CD4-positive, CD25-positive, alpha-beta regulatory T cell (primary cell): ENCODE measurements around the gene CHCHD3. TPM values are rescaled to one million over a fixed set of nuclear protein-coding genes. Genes with fewer than 3 reads are reported as not detected.

Experiments
- ATAC-seq, 2 donors: fragments of 150-1000 bp; cut with Tn5 transposase; one replicate each; pipeline ENCODE4 v1.10.0; 2021; ENCODE audit warnings: low read depth in 2 of 2, moderate number of reproducible peaks in 2 of 2, moderate library complexity in 1 of 2
- DNase-seq, 3 donors: peaks; one replicate each; pipeline versions ENCODE4 v3.0.0 to v3.0.0-alpha.2; 2012 to 2022; ENCODE audit warnings: mixed read lengths in 1 of 3
- H3K27ac ChIP-seq: one replicate; pipeline ENCODE4 v1.7.0; 2013; ENCODE audit warnings: mild to moderate bottlenecking, low read length; ENCODE audit not compliant: insufficient read depth, poor library complexity, severe bottlenecking
- H3K27me3 ChIP-seq: one replicate; pipeline ENCODE4 v1.7.0; 2013; ENCODE audit warnings: low read length; ENCODE audit not compliant: control insufficient read depth, insufficient read depth
- H3K36me3 ChIP-seq: one replicate; pipeline ENCODE4 v1.7.0; 2013; ENCODE audit warnings: mild to moderate bottlenecking, low read length, moderate library complexity; ENCODE audit not compliant: control insufficient read depth, insufficient read depth
- H3K4me1 ChIP-seq: 2 replicates; pipeline ENCODE4 v1.7.0; 2013; ENCODE audit warnings: mild to moderate bottlenecking, low read length; ENCODE audit not compliant: insufficient read depth, control insufficient read depth, poor library complexity, severe bottlenecking
- H3K4me3 ChIP-seq: one replicate; pipeline ENCODE4 v1.7.0; 2013; ENCODE audit warnings: low read depth, mild to moderate bottlenecking, low read length, moderate library complexity
- H3K9me3 ChIP-seq, 2 experiments: 1 replicate in 1 of 2; 2 replicates in 1 of 2; pipeline ENCODE4 v1.7.0; 2013; ENCODE audit warnings: low read length in 2 of 2, mild to moderate bottlenecking in 1 of 2, moderate library complexity in 1 of 2; ENCODE audit not compliant: control insufficient read depth in 2 of 2
- H3K27ac Mint-ChIP-seq, 3 donors: one replicate each; pipeline ENCODE4 v1.8.0; 2020 to 2022; ENCODE audit warnings: mild to moderate bottlenecking in 3 of 3, mixed read lengths in 3 of 3, moderate library complexity in 2 of 3
- H3K27me3 Mint-ChIP-seq: one replicate; pipeline ENCODE4 v1.8.0; 2022; ENCODE audit warnings: mild to moderate bottlenecking, mixed read lengths
- H3K36me3 Mint-ChIP-seq: one replicate; pipeline ENCODE4 v1.8.0; 2020; ENCODE audit warnings: mixed read lengths
- H3K4me1 Mint-ChIP-seq, 4 donors: one replicate each; pipeline ENCODE4 v1.8.0; 2020 to 2022; ENCODE audit warnings: mixed read lengths in 4 of 4, mild to moderate bottlenecking in 1 of 4
- H3K4me3 Mint-ChIP-seq, 4 donors: one replicate each; pipeline ENCODE4 v1.8.0; 2020 to 2022; ENCODE audit warnings: mild to moderate bottlenecking in 4 of 4, mixed read lengths in 4 of 4, moderate library complexity in 3 of 4
- H3K9me3 Mint-ChIP-seq, 7 donors: one replicate each; pipeline ENCODE4 v1.8.0; 2020 to 2022; ENCODE audit warnings: mixed read lengths in 7 of 7, mild to moderate bottlenecking in 3 of 7, moderate library complexity in 2 of 7
- polyA plus RNA-seq, 4 donors: library from polyadenylated mRNA; unstranded; fragments of 300-500 nt; fragmentation: Illumina TruSeq; gene quantifications; one replicate each; pipeline ENCODE4 v1.2.3, GENCODE V29; 2021
- total RNA-seq: library from RNA; stranded (reverse); gene quantifications from one replicate; pipeline ENCODE4 v1.2.3, GENCODE V29; 2022

CHCHD3 gene
- total and polyA plus RNA-seq, 5 donors from 2014 or later, result 31.5 to 63.2 (median 43.3) TPM

DNA sequence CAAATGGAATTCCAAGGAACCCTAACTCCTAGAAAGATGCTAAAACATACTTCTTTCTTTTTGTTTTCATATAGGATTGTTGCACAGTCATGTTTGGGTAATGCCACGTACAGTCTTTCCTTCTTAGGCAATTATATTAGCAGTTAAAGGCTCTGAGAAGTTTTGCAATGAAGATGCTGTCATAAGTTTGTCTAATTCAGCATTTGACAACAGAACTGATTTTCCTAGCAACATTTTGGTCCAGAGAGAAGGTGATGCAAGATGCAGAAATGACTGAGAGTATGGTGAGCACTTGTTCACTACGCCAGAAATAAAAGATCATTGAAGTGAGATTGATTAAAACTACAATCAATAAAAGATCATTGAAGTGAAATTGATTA, 321.7 kb downstream of the CHCHD3 start:
- H3K27me3 Mint-ChIP-seq, result peaks cover 8% of the 10 kb centered on the region
- H3K4me1 Mint-ChIP-seq, result peaks cover 0 to 10% (median 4%) of the 10 kb centered on the region in 4 donors
- no peak overlapping the region for H3K4me3 Mint-ChIP-seq
- no peaks in the 10 kb centered on the region for H3K36me3 ChIP-seq
- DNase-seq (no peak), ATAC-seq (no peak)
- no peaks in the 10 kb centered on the region for H3K4me1 ChIP-seq
- no peaks in the 10 kb centered on the region for H3K36me3 Mint-ChIP-seq
- no peaks in the 10 kb centered on the region for H3K27me3 ChIP-seq
- H3K27ac ChIP-seq, result no peak overlapping the region
- H3K4me3 ChIP-seq, result no peak overlapping the region
- no peak overlapping the region for H3K27ac Mint-ChIP-seq
- H3K9me3 ChIP-seq, result no peaks in the 10 kb centered on the region
- H3K9me3 Mint-ChIP-seq, result peaks cover 0 to 2% (median 0%) of the 10 kb centered on the region in 7 donors

DNA sequence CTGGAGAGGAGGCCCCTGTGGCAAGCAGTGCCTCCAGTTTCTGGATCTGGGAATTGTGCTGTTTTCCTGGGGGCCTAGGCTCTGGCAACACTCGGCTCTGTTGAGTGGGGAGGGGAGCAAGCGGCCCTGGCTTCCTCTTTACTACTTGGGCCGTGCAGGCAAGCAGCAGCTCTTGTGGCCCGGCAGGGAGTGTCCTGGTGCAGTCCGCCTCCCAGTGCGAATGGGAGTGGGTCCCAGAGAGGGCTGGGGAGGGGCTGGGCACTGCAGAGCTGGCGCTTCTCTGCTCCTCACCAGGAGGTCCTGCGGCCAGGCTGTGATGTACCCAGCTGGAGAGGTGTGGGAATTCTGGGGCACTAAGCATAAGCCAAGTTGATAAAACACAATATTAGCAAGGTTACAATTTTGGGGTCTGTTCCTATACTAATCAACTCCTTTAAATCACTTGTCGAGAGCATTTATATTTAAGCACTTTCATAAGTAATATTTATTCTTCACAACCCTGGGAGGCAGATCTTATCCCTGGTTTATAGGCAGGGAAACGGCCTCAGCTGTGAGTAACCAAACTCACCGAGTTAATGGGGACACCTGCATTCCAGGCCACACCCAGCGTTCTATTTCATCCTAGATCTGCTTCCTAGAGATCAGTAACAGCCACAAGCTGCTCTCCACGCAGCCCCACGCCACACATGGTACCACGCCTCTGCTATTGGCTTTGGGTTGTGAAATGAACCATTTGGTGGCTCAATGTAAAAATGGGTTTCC, 322.2 kb downstream of the CHCHD3 start:
- Histone ChIP-seq H3K27ac (no peak overlapping the region), H3K4me3 (no peak overlapping the region), H3K4me1 (no peaks in the 10 kb centered on the region), H3K36me3 (no peaks in the 10 kb centered on the region), H3K9me3 (no peaks in the 10 kb centered on the region), H3K27me3 (no peaks in the 10 kb centered on the region)
- H3K4me1 Mint-ChIP-seq, result peaks cover 0 to 10% (median 4%) of the 10 kb centered on the region in 4 donors
- ATAC-seq (no peak), DNase-seq (no peak)
- no peak overlapping the region for H3K27ac Mint-ChIP-seq
- H3K4me3 Mint-ChIP-seq, result no peak overlapping the region
- H3K36me3 Mint-ChIP-seq, result no peaks in the 10 kb centered on the region
- peaks cover 4% of the 10 kb centered on the region for H3K27me3 Mint-ChIP-seq
- peaks cover 0 to 2% (median 0%) of the 10 kb centered on the region in 7 donors for H3K9me3 Mint-ChIP-seq

DNA sequence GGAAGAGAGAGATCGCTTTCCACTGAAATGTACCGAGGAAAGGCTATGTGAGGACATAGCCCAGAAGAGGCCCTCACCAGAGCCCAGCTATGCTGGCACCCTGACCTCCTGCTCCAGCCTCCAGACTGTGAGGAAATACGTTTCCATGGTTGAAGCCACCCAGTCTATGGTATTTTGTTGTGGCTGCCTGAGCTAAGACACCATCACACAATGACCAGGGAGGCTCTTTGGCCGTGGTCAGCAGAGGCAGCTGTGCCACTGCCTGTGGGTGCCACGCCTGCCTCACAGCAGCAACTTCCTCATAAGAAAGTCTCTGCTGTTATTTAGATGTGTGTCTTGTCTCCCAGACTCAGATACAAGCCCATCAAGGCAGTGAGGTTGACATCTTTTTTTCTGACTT, 322.9 kb downstream of the CHCHD3 start:
- no peak overlapping the region for H3K4me3 Mint-ChIP-seq
- peaks cover 0 to 10% (median 4%) of the 10 kb centered on the region in 4 donors for H3K4me1 Mint-ChIP-seq
- Histone ChIP-seq H3K4me3 (no peak overlapping the region), H3K27ac (no peak overlapping the region), H3K4me1 (no peaks in the 10 kb centered on the region), H3K9me3 (no peaks in the 10 kb centered on the region), H3K27me3 (no peaks in the 10 kb centered on the region), H3K36me3 (no peaks in the 10 kb centered on the region)
- no peaks in the 10 kb centered on the region for H3K36me3 Mint-ChIP-seq
- DNase-seq (no peak), ATAC-seq (no peak)
- H3K27me3 Mint-ChIP-seq, result peaks cover 4% of the 10 kb centered on the region
- H3K27ac Mint-ChIP-seq, result no peak overlapping the region
- peaks cover 0 to 2% (median 0%) of the 10 kb centered on the region in 7 donors for H3K9me3 Mint-ChIP-seq

DNA sequence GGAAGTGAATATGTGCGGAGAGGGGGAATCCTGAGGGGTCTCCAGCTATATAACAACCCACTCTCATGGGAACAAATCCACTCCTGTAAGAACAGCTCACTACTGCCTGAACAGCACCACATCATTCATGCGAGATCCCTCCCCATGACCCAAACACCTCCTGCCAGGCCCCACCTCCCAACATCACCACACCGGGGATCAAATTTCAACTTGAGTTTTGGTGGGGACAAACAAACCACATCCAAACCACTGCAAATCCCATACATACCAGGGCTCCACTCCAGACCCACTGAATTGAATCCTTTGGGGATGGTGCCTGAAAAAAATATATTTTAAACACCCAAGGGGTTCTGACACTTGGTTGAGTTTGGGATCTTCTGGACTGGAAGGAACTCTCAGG, 324.1 kb downstream of the CHCHD3 start:
- no peaks in the 10 kb centered on the region for H3K9me3 ChIP-seq
- no peaks in the 10 kb centered on the region for H3K36me3 Mint-ChIP-seq
- no peaks in the 10 kb centered on the region for H3K27me3 ChIP-seq
- H3K36me3 ChIP-seq, result no peaks in the 10 kb centered on the region
- no peak overlapping the region for H3K4me3 Mint-ChIP-seq
- no peak overlapping the region for H3K27ac Mint-ChIP-seq
- H3K4me1 ChIP-seq, result no peaks in the 10 kb centered on the region
- H3K27me3 Mint-ChIP-seq, result peaks cover 4% of the 10 kb centered on the region
- H3K9me3 Mint-ChIP-seq, result peaks cover 0 to 2% (median 0%) of the 10 kb centered on the region in 7 donors
- no peak overlapping the region for H3K4me3 ChIP-seq
- no peak overlapping the region for H3K27ac ChIP-seq
- no peak for DNase-seq
- peaks cover 0 to 10% (median 4%) of the 10 kb centered on the region in 4 donors for H3K4me1 Mint-ChIP-seq
- ATAC-seq, result no peak

DNA sequence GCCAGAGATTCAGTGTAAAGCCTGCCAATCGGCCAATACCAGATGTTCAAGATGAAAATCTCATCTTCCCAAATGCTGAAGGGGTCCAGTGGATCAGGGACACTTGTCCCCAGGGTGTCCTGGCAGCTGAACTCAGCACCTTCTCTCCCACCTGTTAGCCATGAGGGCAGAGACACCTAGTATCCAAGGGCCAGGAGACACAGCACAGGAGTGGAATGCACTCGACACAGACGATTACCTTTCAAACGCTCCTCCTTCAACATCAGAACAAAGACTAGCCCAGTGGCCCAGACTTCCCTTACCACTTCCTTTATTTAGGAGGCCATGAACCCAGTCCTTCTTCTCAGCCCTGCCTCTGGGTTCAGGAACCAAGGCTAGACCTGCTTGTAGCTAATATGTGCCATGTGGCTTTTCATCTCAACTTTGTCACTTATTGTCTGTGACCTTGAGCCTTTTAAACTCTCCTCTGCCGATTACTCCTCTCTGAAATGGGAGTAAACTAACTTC, 325.4 kb downstream of the CHCHD3 start:
- Histone ChIP-seq H3K36me3 (no peaks in the 10 kb centered on the region), H3K4me3 (no peak overlapping the region), H3K4me1 (no peaks in the 10 kb centered on the region), H3K9me3 (no peaks in the 10 kb centered on the region), H3K27me3 (no peaks in the 10 kb centered on the region), H3K27ac (no peak overlapping the region)
- Mint-ChIP-seq H3K27ac (peak overlapping the region in 1 of 3 donors; percentile 64), H3K4me3 (peak overlapping the region in 1 of 4 donors; percentile 39), H3K27me3 (peaks cover 4% of the 10 kb centered on the region), H3K36me3 (no peaks in the 10 kb centered on the region), H3K4me1 (peaks cover 0 to 10% (median 4%) of the 10 kb centered on the region in 4 donors), H3K9me3 (peaks cover 0 to 2% (median 0%) of the 10 kb centered on the region in 7 donors)
- ATAC-seq (no peak), DNase-seq (no peak)

DNA sequence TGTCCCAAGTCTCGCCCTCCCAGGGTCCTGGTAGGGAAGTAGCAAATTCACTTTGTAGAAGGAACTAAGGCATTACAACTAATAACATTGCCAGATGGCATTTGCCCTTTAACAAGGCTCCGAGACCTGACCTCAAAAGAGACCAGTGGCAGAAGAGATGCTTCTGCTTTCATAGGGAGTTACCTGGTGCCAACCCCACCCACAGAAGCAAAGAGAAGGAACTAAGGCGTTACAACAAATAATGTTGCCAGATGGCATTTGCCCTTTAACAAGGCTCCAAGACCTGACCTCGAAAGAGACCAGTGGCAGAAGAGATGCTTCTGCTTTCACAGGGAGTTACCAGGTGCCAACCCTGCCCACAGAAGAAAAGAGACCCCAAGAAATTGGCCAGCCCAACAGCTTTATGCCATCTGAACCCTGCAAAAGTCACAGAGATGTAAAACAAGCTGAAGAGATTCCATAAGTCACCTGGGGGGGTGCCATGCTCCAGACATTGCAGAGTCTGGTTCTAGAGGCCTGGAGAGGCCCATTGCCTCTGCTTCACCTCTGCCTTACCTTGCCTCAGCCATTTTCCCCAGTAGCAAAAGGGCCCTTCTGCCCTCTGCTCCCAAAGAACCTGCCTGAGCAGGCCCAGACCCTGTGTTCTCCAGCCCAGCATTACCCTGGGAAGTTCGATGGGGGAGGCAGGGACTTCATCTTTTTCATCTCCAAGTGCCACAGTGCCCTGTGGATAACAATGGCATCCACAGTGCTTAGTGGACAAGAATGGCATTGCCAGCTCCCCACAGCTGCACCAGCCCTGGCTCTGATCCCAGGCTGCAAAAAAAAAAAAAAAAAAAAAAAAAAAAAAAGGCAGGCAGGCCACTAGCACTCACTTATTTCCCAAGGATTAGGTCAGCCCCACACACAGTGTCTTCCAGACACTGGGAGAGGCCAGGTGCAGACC, 326.1 kb downstream of the CHCHD3 start:
- H3K27me3 ChIP-seq, result no peaks in the 10 kb centered on the region
- DNase-seq, result no peak
- no peaks in the 10 kb centered on the region for H3K4me1 ChIP-seq
- no peaks in the 10 kb centered on the region for H3K9me3 ChIP-seq
- H3K27ac ChIP-seq, result no peak overlapping the region
- H3K36me3 ChIP-seq, result no peaks in the 10 kb centered on the region
- H3K9me3 Mint-ChIP-seq, result peaks cover 0 to 2% (median 0%) of the 10 kb centered on the region in 7 donors
- H3K36me3 Mint-ChIP-seq, result no peaks in the 10 kb centered on the region
- peaks cover 4% of the 10 kb centered on the region for H3K27me3 Mint-ChIP-seq
- peak in 1 of 2 donors; percentile 12 for ATAC-seq
- no peak overlapping the region for H3K4me3 ChIP-seq
- H3K27ac Mint-ChIP-seq, result peak overlapping the region in 2 of 3 donors; percentile 3 to 74
- no peak overlapping the region for H3K4me3 Mint-ChIP-seq
- peaks cover 0 to 10% (median 4%) of the 10 kb centered on the region in 4 donors for H3K4me1 Mint-ChIP-seq

DNA sequence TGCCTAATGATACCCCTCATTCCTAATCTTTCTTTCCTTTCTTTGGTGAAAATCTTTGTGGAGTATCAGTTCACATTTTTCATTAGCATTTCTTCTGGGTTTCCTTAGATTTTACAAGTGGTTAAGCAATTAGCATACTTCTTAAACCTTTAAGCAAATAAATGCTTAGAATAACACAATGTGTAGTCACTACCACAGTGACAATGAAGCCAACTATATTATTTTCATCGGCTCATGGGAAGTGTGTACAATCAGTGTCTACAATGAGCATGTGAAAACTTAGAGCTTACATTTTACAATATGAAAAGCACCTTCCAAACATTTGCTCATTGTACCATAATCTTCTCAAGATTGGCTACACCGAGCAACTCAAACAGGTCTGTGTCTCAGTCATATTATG, 329.5 kb downstream of the CHCHD3 start:
- H3K4me1 Mint-ChIP-seq, result peaks cover 0 to 18% (median 5%) of the 10 kb centered on the region in 4 donors
- H3K9me3 ChIP-seq, result no peaks in the 10 kb centered on the region
- no peaks in the 10 kb centered on the region for H3K27me3 ChIP-seq
- peaks cover 0 to 2% (median 0%) of the 10 kb centered on the region in 7 donors for H3K9me3 Mint-ChIP-seq
- H3K4me3 Mint-ChIP-seq, result no peak overlapping the region
- no peaks in the 10 kb centered on the region for H3K4me1 ChIP-seq
- DNase-seq (no peak), ATAC-seq (no peak)
- peaks cover 4% of the 10 kb centered on the region for H3K27me3 Mint-ChIP-seq
- H3K4me3 ChIP-seq, result no peak overlapping the region
- H3K36me3 ChIP-seq, result no peaks in the 10 kb centered on the region
- no peaks in the 10 kb centered on the region for H3K36me3 Mint-ChIP-seq
- H3K27ac Mint-ChIP-seq, result no peak overlapping the region
- no peak overlapping the region for H3K27ac ChIP-seq
